Pulmonary artery endothelial cell (primary cell): ENCODE results near the gene RNF6. TPM values are rescaled to one million over a fixed set of nuclear protein-coding genes. Genes with fewer than 3 reads are reported as not detected.

Experiments used
- DNase-seq: peaks from one replicate; pipeline ENCODE4 v3.0.0-alpha.2; 2011; ENCODE audit warnings: low read depth, low spot score
- total RNA-seq: library from RNA; depleted of rRNA; stranded (reverse); fragments of >200 nt; gene quantifications from 2 replicates; pipeline ENCODE4 v1.2.3, GENCODE V29; 2014

Gene RNF6
- total RNA-seq, 1 donor from 2014 or later = 47.8 TPM

DNA sequence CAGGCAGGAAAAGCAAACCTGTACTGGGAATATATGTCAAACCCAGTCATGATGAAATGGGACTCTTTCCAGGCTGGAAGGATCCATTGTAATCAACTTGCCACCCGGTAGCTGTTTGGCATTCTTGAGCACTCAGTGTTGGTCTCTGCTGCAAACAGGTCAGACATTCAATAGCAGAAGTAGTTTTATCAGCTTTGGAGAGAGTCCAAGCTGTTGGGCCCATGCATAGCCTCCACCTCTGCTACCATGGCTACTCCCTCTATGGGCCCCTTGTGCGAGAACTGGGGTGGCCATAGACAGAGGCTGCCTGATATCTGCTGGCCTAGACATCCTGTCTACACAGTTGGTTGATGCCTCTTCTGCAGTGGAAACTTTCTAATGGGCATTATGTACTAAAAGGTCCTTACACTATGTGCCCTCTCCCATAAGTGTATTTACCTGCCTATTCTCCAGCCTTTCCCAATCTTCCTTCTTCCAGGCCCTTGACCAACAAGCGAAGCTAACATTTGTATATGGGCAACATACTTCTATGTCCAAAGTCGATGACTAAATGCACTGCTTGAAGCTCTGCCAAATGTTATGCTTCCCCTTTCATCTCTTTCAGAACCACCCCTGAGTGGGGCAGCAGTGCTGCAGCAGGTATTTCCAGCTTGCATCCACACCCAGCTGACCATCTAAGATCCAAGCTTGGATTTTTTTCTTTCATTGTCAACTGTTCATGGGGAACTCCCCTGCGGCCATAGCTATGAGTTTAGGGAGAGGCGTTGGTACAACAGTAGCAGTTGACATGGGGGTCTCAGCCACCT, 5.3 kb upstream of the RNF6 start:
- no peak for DNase-seq

DNA sequence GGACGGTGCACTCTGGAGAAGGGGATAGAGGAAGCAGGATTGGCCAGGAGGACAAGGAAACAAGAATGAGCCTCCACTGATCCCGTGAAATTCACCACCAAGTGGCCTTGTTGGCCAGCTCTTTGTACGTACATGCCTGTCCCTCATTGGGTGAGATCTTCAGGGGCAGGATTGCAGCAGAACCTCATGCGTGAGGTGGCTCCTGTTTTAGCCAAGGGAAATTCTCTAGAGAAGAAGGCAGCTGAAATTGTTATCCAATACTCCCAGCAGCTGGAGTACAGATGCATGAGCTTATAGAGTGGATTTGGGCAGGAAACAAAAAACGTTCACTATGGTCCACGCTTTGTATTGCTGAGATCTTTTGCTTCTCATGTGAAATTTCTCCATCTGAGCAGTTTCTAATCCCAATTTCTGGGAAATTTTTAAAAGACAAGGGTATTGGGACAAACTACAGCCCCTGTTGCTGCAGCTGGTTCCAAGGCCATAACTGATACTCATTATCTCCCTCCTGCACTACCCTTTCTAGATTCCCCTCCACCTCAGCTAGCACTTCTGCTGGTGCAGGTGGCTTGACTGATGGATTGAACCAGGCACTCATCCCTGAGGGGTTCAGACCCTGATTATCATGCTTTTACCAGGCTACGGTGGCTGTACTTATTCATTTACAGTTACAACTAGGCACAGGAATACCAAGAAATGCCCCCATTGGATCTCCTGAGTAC, 3.9 kb upstream of the RNF6 start:
- no peak for DNase-seq

DNA sequence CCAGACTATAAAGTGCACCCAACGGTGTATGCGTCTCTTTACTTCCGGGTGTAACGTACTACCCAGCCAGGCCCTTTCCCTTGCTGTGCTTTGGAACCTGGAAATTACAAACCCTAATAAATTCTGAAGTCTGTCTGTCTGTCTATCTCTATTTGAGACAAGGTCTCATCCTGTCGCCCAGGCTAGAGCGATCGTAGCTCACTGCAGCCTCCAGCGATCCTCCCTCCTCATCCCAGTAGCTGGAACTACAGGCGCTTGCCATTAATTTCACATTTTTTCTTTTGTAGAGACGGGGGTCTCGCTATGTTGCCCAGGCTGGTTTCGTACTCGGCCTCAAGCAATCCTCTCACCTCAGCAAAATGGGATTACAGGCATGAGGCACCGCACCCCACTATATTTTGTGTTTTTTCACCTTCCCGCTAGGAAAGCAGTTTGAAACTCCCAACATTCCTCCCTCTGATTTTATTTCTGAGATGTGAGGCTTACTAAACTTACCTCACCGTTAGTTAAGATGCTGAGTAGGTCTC, 469 bp upstream of the RNF6 start:
- no peak for DNase-seq

DNA sequence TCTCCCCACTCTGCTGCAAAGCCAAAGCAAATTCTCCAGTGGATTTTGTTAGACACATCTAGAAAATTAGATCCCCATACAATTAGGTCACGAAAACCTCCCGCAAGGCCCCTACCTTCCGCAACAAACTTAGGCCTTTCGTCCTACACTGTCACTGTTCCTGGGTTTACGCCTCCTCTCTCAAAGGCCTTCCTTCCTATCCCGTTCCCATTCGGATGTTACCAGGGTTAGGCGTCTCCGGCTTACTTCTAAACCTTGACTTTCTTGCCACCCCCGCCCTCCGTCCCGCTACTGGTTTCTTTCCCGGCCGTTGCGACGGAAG, 754 bp downstream of the RNF6 start:
- DNase-seq = no peak

DNA sequence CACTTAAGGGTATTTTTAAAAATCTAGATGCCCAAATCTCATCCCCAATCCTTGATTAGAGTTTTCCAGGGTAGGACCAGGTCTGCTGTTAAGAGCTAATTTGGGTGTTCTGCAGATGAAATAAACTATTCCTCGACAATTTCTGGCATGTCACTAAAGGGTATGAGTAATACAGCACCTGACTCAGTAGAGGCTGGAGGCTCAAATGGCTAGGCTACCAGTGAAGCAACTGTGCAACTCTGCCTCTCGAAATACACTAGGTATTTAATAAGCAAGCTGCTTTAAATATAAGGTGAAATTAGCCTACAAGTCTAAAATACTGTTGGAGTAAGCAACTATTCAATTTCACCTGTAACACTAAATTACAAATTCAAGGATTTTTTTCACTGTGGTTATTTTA, 1.5 kb downstream of the RNF6 start:
- no peak for DNase-seq

DNA sequence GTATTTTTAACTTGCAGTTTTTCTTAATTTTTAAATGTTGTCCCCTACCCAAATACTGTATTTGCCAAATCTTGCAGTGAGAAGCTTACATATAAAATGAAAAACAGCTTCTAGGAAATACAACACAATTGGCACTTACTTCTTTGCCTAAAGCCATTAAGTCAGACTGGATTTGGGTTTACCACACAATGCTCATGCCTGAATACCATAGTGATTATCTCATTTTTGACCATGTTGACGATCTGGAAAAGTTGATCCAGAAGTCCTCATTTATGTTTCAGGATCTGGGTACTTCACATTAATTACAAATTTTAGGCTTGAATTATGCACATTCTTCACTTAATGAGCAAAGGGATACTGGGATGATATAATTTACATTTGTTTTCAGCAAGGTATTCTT, 2.4 kb downstream of the RNF6 start:
- no peak for DNase-seq

DNA sequence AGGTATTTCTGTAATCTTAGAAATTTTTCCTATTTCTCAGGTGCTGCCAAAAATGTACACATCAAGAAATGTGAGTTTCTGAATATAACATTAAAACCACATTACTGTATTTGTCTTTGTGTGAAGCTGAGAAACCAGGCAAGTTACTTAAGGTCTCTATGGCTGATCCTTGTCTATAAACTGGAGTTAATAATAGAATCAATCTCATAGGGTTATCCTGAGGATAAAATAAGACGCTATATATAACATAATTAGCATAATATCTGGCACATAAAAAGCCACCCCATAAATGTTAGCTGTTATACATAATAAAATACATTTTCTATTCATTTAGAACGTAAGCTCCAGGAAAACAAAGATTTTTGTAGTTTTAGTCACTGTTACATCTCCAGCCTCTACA, 6.1 kb downstream of the RNF6 start:
- DNase-seq = no peak

DNA sequence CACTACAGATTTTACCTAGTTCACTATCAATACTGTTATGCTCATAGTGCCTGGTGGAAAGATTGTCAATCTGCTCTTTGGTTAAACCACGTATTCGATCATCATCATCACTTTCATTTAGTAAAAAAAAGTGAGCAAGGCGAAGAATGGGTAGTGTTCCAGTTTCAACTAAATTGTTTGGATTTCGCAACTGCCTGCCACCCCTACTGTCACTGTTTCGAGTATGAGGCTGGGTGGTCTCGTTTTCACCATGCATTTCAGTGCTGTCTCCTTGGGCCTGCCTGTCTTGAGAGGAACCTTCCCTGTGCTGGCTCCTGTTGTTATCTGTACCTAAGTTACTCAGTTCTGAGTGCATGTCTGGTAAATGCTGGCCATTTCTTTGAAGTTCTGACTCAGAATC, 8.1 kb downstream of the RNF6 start:
- no peak for DNase-seq

DNA sequence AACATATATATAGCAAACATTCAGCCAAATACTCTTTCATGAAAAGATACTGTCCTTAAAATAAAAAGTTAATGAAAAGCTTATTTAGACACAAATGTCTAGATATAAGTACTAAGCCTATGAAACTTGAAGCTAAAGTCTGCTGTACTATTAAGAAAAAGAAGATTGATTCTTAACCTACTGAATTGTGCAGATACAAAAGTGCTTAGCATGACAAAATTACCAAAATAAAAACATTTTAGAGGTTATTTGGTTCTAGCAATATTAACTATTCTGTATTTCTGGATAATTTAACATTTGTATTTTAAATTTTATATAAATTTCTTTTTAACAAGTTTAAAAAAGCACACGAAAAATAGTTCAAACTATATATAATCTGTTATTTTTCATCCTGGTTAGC, 8.8 kb downstream of the RNF6 start:
- no peak for DNase-seq

DNA sequence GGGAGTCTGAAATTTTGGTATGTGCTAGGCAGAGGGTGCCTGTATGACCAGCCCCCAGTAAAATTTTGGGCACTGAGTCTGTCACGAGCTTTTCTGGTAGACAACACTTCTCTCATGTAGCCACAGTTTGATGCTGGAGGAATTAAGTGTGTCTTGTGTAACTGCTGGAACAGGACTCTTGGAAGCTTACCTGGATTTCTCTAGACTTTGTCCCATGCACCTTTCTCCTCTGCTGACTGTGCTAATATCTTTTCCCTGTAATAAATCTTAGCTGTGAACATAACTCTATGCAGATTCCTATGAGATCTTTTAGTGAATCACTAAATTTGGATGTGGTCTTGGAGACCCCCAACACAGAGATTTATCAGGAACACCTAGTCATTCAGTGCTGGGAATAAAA, 13.8 kb downstream of the RNF6 start:
- DNase-seq = no peak

DNA sequence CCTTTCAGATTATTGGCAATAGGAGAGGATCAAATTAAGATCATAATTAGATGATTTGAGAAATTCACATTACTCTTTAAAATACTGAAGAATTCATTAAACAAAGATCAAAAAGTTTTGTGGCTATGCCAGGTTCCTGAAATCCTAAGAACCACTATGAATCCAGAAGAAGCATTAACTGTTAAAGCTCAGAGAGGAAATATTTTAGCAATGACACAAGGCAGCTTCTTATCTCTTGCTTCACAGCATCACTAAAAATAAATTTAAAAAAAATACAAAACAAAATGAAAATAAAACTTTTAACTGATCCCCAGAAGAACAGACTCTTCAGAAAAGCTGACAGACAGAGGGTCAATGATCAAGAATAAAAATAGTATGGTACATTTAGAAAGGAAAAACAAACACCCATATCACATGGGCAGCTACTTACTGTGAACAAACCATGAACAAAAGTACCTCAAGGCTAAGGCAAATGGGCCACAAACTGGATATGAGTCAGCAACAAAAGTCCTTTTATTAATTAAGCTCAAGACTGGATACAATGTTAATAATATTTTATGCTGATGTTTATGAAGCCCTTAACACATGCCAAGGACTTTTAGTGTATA, 19.6 kb downstream of the RNF6 start:
- no peak for DNase-seq

DNA sequence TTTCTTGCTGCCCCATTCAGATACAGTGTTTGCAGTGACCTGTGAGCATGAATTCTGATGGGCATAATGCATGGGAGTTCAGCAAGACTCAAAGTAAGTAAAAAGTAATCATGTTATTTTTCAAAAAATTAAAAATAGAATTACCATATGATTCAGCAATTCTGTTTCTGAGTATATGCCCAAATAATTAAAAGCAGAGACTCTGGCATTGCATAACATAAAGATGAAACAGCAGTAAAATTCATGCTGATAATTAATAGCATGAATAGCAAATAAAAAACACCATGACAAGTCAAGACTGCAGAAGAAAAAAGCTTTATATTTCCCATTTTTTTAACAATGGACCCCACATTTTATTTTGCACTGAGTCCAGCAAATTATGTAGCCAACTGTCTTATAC, 21.3 kb downstream of the RNF6 start:
- DNase-seq = no peak

DNA sequence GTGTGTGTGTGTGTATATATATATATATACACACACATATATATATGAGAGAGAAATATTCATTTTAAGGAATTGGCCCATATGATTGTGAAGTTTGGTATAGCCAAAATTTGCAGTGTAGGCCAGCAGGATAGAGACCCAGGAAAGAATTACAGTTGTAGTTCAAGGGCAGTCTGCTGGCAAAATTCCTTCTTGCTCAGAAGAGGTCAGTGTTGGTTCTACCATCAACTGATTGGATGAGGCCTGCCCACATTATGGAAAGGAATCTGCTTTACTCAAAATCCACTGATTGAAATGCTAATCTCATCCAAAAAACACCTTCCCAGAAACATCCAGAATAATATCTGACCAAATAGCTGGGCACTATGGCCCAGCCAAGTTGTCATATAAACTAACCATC, 24.0 kb downstream of the RNF6 start:
- DNase-seq = no peak

DNA sequence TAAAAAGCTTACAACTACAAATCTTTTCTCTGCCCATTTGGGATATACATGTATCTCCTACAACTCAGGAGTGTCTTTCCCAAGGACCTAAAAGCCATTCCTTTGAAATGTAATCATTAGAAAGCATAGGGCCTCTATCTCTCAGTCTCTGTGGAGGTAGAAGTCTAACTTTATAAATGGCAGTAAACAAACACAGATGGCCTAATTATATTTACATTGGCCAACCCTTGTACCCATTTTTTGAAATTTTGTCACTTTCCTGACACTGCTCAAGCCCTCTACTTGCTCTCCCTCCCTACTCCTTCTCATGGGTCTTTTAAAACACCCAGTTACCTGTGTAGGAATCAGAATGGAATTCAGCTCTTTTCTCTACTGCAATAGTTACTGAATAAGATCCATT, 24.8 kb downstream of the RNF6 start:
- no peak for DNase-seq

DNA sequence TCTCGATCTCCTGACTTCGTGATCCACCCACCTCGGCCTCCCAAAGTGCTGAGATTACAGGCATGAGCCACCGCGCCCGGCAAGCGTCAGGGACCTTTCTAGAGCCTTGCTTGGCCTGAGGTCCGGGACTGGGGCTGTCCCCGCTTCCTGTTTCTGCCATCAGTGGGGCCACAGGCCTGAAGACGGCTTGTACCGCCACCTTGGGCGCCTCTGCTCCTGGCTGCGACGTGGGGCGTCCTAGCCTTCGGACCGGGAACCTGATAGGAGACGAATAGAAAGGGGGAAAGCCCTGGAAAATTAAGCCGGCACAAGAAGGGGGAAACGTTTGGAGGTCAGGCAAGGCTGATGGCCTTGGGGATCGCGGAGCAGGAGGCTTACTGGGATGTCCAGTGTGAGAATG, 35.1 kb downstream of the RNF6 start:
- no peak for DNase-seq

DNA sequence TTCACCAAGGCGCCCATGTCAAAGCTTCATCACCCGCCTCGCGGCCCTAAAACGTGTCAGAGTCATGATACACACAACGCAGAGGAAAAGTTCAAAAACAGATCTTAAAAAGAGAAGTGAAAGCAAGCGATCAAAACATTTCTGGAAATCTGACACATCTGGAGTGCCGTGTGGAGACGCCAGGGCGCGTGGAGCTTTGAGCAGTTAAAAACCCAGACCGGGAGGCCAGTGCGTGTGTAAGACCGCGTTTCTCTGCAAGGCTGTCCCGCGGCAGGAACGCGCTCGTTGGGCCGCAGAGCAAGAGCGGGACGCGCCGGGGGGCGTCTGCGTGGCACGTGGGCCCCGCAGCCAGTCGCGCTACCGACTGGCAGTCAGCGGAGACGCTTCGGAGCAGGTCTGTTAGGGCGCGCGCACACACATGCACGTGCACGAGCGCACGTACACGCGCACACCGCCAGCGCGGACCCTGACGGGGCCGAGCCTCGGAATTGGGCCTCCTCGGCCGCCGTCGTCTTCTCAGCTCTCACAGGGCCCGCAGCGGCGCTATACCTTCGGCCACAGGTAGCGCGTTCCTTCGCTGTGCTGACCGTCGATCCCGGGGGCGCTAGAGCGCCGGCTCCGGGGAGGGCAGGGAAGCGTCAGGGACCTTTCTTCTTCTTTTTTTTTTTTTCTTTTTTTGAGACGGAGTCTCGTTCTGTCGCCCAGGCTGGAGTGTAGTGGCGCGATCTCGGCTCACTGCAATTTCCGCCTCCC, 35.8 kb downstream of the RNF6 start:
- DNase-seq = peak; percentile 77

DNA sequence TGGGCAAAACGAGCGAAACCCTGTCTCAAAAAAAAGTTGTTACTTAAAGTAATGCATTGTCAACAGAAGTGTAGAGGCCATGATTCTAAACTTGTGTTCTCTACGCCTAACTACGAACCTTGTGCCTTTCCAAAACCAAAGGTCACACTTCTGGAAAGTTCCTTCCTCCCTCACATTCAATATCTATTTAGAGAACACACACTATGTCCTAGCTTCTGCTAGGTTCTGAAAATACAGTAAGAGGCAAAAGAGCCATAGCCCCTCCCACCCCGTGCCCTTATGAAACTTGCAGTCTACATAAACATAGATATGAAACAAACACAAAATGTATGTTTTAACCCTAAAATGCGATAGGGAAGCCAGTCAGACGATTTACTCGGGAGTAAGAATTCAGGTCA, 36.4 kb downstream of the RNF6 start:
- no peak for DNase-seq

DNA sequence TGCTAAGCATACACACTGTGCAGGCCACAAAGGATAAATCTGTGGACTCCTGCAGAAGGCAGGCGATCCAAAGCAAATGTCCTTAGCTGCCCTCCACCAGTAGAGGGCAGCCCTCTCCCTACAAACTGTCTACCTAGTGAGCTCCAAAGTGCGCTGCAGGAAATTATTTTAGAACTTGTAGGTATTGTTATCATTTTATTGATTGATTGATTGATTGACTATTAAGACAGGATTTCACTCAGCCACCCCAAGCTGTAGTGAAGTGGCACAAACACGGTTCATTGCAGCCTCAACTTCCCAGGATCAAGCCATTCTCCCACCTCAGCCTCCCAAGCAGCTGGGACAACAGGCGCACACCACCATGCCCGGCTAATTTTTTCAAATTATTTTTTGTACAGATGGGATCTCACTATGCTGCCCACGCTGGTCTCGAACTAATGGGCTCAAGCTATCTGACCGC, 37.3 kb downstream of the RNF6 start:
- DNase-seq = peak; percentile 36

DNA sequence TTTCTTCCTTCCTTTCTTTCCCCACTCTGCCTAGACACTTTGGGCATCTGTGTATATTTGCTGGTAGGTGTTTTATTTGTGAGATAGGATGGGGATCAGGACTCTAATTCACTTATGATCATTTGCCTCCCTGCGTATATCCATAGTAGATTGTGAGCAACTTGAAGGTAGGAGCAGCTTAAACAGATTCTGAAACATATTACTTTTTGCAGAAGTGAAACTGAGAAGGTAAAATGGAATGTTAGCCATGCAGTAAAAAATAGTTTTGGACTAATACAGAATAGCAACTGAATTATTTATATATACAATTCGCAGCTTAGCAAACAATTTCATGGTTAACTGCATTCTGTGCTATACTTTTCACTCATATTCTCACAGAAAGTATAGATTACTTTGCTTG, 38.7 kb downstream of the RNF6 start:
- no peak for DNase-seq

DNA sequence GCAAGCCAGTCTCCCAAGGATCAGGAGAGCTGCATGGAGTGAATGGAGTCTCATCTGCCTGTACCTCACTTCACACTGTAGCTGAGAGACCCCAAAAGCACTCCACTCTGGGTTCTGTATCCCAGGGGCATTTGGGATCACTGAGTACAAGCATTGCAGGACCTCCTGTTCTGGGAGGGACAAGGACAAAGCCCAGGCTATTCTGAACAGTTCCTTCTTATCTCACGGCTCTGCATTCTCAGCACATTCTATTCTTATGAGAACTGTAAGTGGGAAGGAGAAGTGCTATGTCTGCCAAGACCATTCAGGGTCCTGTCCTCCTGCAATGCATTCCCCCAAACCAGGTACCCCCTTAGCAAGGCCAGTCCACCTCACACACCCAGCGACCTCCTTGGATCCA, 42.8 kb downstream of the RNF6 start:
- no peak for DNase-seq

DNA sequence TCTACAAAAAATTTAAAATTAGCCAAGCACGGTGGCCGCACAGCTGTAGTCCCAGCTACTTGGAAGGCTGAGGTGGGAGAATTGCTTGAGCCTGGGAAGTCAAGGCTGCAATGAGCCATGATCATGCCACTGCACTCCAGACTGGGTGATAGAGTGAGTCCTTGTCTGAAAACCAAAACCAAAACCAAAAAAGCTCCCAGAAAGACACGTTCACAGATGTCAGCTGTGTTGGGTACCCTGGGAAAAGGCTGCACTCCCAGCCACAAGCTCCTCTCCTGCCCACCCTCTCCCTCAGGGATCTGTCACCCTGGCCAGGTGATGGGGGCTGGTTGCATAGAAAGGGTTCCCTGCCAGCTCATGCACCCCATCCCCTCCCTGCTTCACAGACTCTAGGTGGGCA, 53.3 kb downstream of the RNF6 start:
- no peak for DNase-seq
